ENCODE measurements around the gene RILPL1.

GRCh38 chr12:123526542-123527080, 6.9 kb downstream of the RILPL1 start:
- TF ChIP-seq CTCF (IDR thresholded peaks at IDR 0.05) (no peak), ZFX (IDR thresholded peaks at IDR 0.05; ENCODE audit: borderline replicate concordance) (no peak)
